Activated CD4-positive, alpha-beta T cell treated with anti-CD3 and anti-CD28 coated beads, Interleukin-2, amount 10 ng/mL, durations not matched to agents 7 days and 5 days (primary cell): Measurements from ENCODE around the gene GABRR1. TPM values are rescaled to one million over a fixed set of nuclear protein-coding genes. Genes with fewer than 3 reads are reported as not detected.
"Not testable (repeated sequence)": the region's sequence is repeated elsewhere in the genome, so short reads cannot be mapped to it uniquely, and the experiment has no call there.

ENCODE experiments used
- CTCF ChIA-PET: fragments of 350-600 bp; sonication (Branson Sonifier 250); formaldehyde crosslinking; loops from one replicate; lab custom pipeline; 2021; ENCODE audit warnings: antibody characterized with exemption; lab: Charles Lee
- POLR2A ChIA-PET: fragments of 350-600 bp; sonication (Branson Sonifier 250); formaldehyde crosslinking; loops from one replicate; lab custom pipeline; 2021; ENCODE audit warnings: antibody characterized with exemption; lab: Charles Lee
- DNase-seq: peaks from one replicate; pipeline ENCODE4 v3.0.0-alpha.2; 2020
- H3K27ac Mint-ChIP-seq: one replicate; pipeline ENCODE4 v1.8.0; 2021; ENCODE audit warnings: mild to moderate bottlenecking, moderate library complexity, mixed read lengths
- H3K27me3 Mint-ChIP-seq: one replicate; pipeline ENCODE4 v1.8.0; 2021; ENCODE audit warnings: mixed read lengths
- H3K36me3 Mint-ChIP-seq: one replicate; pipeline ENCODE4 v1.8.0; 2021; ENCODE audit warnings: low read depth, mixed read lengths
- H3K4me1 Mint-ChIP-seq: one replicate; pipeline ENCODE4 v1.8.0; 2021; ENCODE audit warnings: mixed read lengths
- H3K4me3 Mint-ChIP-seq: one replicate; pipeline ENCODE4 v1.8.0; 2021; ENCODE audit warnings: mild to moderate bottlenecking, moderate library complexity, mixed read lengths
- H3K9me3 Mint-ChIP-seq: one replicate; pipeline ENCODE4 v1.8.0; 2021; ENCODE audit warnings: mixed read lengths
- total RNA-seq, 2 experiments: library from RNA; stranded (reverse); gene quantifications; one replicate each; pipeline ENCODE4 v1.2.3, GENCODE V29; 2021

GABRR1 gene
- total RNA-seq, 2 experiments from 2014 or later: not detected

DNA sequence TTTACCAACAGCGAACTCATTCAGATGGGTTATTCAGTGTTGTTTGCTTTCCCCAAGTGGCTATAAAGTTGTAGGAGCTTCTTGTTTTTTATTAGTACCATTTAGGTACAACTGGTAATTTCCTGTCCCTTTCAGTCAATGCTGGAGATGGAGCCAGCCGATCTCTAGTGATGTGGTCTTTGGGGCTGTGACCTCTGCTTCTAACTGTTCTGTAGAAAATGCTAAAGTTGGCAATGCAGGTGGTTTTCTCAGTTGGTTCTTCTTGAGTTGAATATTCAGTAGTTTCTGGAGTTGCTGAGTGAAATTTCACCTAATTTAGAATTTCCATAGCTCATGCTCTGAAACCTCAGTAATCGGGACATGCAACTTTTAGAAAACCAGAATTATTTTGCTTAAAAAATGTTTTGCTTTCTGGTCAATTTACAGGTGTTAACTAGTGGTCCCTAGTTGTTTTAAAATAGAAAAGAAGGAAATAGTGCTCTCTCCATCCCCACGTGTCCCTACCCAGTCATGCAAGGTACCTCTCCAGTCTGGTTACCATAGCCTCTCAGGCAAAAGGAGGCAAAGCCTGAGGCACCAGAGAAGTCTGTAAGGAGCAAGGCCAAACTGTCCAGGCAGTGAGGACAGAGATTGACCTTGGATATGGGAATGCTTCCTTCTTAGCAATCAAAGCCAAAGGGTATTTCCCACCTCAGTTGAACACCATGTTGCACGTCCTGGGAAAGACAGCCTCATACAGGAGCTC lies 27.3 kb upstream of the GABRR1 start:
- peaks cover 23% of the 10 kb centered on the region for H3K4me1 Mint-ChIP-seq
- no peak for DNase-seq
- H3K27ac Mint-ChIP-seq: no peak overlapping the region
- ChIA-PET CTCF (interaction anchor here (0.6 kb wide), 1 partner anchor 65 kb away, joined by 3 read pairs; no protein-coding TSS in a partner anchor), POLR2A (no interaction called here)
- H3K4me3 Mint-ChIP-seq: no peak overlapping the region
- H3K27me3 Mint-ChIP-seq: peaks cover 20% of the 10 kb centered on the region
- no peaks in the 10 kb centered on the region for H3K9me3 Mint-ChIP-seq
- H3K36me3 Mint-ChIP-seq: no peaks in the 10 kb centered on the region

- POLR2A ChIA-PET: no interaction called here
- H3K36me3 Mint-ChIP-seq: no peaks in the 10 kb centered on the region
Observed at GRCh38 chr6:89243331-89243629, 26.1 kb upstream of the GABRR1 start.

GRCh38 chr6:89242574-89243330 lies 25.6 kb upstream of the GABRR1 start:
- peaks cover 23% of the 10 kb centered on the region for H3K27me3 Mint-ChIP-seq
- H3K9me3 Mint-ChIP-seq: no peaks in the 10 kb centered on the region
- no peaks in the 10 kb centered on the region for H3K36me3 Mint-ChIP-seq
- peak; percentile 11 for DNase-seq
- H3K27ac Mint-ChIP-seq: peak overlapping the region; percentile 4
- no peak overlapping the region for H3K4me3 Mint-ChIP-seq
- H3K4me1 Mint-ChIP-seq: peaks cover 27% of the 10 kb centered on the region
- CTCF ChIA-PET: interaction anchor here (0.6 kb wide), 1 partner anchor 1884 kb away, joined by 3 read pairs; no protein-coding TSS in a partner anchor
- POLR2A ChIA-PET: no interaction called here

More at GRCh38 chr6:89243331-89243629, 26.1 kb upstream of the GABRR1 start:
- no peak for DNase-seq
- Mint-ChIP-seq H3K9me3 (no peaks in the 10 kb centered on the region), H3K27me3 (peaks cover 21% of the 10 kb centered on the region), H3K27ac (no peak overlapping the region), H3K4me3 (no peak overlapping the region), H3K4me1 (peaks cover 27% of the 10 kb centered on the region)
- CTCF ChIA-PET: no interaction called here

- Mint-ChIP-seq H3K36me3 (no peaks in the 10 kb centered on the region), H3K9me3 (no peaks in the 10 kb centered on the region), H3K27me3 (peaks cover 24% of the 10 kb centered on the region), H3K27ac (no peak overlapping the region), H3K4me1 (peaks cover 27% of the 10 kb centered on the region), H3K4me3 (no peak overlapping the region)
- POLR2A ChIA-PET: no interaction called here
- peak; percentile 70 for DNase-seq
- CTCF ChIA-PET: interaction anchor here (0.8 to 1.6 kb wide), 2 partner anchors 27 to 47 kb away, joined by 4 to 6 read pairs; no protein-coding TSS in a partner anchor
Observed at GRCh38 chr6:89239338-89239737, 22.2 kb upstream of the GABRR1 start.

DNA sequence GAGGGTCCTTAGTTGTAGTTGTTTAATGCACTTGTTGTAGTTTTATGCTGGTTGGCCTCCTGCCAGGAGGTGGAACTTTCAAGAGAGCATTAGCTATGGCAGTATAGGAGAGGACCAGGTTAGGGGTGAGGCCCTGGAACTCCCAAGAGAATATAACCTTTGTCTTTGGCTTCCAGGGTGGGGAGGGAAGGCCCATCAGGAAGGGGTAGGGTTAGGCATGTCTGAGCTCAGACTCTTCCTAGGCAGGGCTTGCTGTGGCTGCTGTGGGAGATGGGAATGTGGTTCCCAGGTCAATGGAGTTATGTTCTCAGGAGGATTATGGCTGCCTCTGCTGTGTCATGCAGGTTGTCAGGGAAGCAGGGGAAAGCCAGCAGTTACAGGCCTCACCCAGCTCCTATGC lies 20.0 kb upstream of the GABRR1 start:
- POLR2A ChIA-PET: no interaction called here
- Mint-ChIP-seq H3K9me3 (no peaks in the 10 kb centered on the region), H3K27ac (no peak overlapping the region), H3K4me1 (peaks cover 20% of the 10 kb centered on the region), H3K27me3 (peaks cover 36% of the 10 kb centered on the region), H3K4me3 (no peak overlapping the region), H3K36me3 (no peaks in the 10 kb centered on the region)
- DNase-seq: no peak
- CTCF ChIA-PET: interaction anchor here (1.2 kb wide), 1 partner anchor 255 kb away, joined by 4 read pairs; no protein-coding TSS in a partner anchor

DNA sequence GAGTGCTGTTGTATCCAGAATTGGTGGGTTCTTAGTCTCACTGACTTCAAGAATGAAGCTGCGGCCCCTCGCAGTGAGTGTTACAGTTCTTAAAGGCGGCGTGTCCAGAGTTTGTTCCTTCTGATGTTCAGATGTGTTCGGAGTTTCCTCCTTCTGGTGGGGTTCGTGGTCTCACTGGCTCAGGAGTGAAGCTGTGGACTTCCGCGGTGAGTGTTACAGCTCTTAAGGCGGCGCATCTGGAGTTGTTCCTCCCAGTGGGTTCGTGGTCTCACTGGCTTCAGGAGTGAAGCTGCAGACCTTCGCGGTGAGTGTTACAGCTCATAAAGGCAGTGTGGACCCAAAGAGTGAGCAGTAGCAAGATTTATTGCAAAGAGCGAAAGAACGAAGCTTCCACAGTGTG lies 16.4 kb upstream of the GABRR1 start:
- H3K9me3 Mint-ChIP-seq, CTCF ChIA-PET, POLR2A ChIA-PET, H3K36me3 Mint-ChIP-seq, H3K4me1 Mint-ChIP-seq, DNase-seq: not testable (repeated sequence)
- peak overlapping the region; percentile 16 for H3K27ac Mint-ChIP-seq
- peak overlapping the region; percentile 43 for H3K4me3 Mint-ChIP-seq
- peaks cover 38% of the 10 kb centered on the region for H3K27me3 Mint-ChIP-seq

DNA sequence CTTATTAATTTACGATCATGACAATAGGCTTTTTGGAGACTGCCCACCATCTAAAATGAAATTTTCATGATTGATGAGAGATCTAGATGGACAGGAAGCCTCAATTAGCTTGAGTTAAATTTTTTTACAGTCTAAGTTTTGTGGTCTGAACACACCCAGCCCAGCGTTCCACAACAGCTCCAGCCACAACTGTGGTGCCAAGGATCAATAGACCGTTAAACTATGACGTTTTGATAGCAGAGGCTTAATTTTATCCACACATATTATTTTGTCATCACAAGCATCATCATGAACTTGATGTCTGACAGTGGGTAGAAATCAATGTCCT lies 5.5 kb upstream of the GABRR1 start:
- H3K27me3 Mint-ChIP-seq: peaks cover 8% of the 10 kb centered on the region
- peaks cover 7% of the 10 kb centered on the region for H3K9me3 Mint-ChIP-seq
- CTCF ChIA-PET: no interaction called here
- POLR2A ChIA-PET: no interaction called here
- no peaks in the 10 kb centered on the region for H3K36me3 Mint-ChIP-seq
- no peak overlapping the region for H3K4me3 Mint-ChIP-seq
- H3K4me1 Mint-ChIP-seq: no peaks in the 10 kb centered on the region
- no peak for DNase-seq
- no peak overlapping the region for H3K27ac Mint-ChIP-seq

GRCh38 chr6:89221971-89222711 lies 5.0 kb upstream of the GABRR1 start:
- CTCF ChIA-PET: no interaction called here
- H3K4me3 Mint-ChIP-seq: no peak overlapping the region

DNA sequence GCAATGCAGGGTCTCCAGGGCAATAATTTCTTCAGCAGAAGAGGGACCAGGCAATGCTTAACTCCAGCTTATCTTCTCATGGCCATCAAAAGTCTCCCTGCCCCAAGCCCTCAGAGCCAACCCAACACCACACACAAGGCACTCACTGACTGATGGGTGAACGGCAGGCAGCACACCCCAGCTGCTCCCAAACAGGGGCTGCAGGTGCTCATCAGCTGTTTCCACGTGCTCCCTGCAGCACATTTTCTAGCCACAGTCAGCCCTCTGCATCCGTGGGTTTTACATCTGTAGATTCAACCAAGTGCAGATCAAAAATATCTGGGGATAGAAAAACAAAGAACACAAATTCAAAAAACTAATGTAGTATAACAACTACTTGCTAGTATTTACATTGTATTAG lies 4.0 kb upstream of the GABRR1 start:
- peaks cover 7% of the 10 kb centered on the region for H3K9me3 Mint-ChIP-seq
- CTCF ChIA-PET: interaction anchor here (0.7 kb wide), 1 partner anchor 77 kb away, joined by 3 read pairs; no protein-coding TSS in a partner anchor
- no peak overlapping the region for H3K27ac Mint-ChIP-seq
- no peak overlapping the region for H3K4me3 Mint-ChIP-seq
- no peaks in the 10 kb centered on the region for H3K36me3 Mint-ChIP-seq
- no peak for DNase-seq
- H3K27me3 Mint-ChIP-seq: peaks cover 20% of the 10 kb centered on the region
- POLR2A ChIA-PET: no interaction called here
- H3K4me1 Mint-ChIP-seq: no peaks in the 10 kb centered on the region

More at GRCh38 chr6:89221971-89222711, 5.0 kb upstream of the GABRR1 start:
- Mint-ChIP-seq H3K27ac (no peak overlapping the region), H3K4me1 (no peaks in the 10 kb centered on the region), H3K36me3 (no peaks in the 10 kb centered on the region), H3K9me3 (peaks cover 7% of the 10 kb centered on the region), H3K27me3 (peaks cover 13% of the 10 kb centered on the region)
- no peak for DNase-seq
- POLR2A ChIA-PET: no interaction called here

- Mint-ChIP-seq H3K9me3 (no peaks in the 10 kb centered on the region), H3K36me3 (no peaks in the 10 kb centered on the region), H3K27ac (no peak overlapping the region), H3K4me1 (no peaks in the 10 kb centered on the region), H3K27me3 (peaks cover 39% of the 10 kb centered on the region), H3K4me3 (no peak overlapping the region)
- DNase-seq: no peak
- CTCF ChIA-PET: no interaction called here
- POLR2A ChIA-PET: no interaction called here
Observed at GRCh38 chr6:89216411-89216810, 747 bp downstream of the GABRR1 start.

DNA sequence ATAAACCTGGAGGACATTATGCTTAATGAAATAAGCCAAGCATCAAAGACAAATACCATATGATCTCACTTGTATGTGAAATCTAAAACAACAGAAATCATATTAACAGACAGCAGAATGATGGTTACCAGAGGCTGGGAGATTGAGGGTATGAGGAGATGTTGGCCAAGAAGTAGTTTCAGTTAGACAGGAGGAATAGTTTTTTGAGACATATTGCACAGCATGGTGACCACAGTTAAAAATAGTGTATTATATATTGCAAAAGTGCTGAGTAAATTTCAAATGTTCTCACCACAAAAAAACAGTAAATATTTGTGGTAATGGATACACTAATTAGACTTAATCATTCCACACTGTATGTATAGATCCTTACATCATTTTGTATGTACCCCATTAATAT lies 1.8 kb downstream of the GABRR1 start:
- Mint-ChIP-seq H3K27me3 (peaks cover 37% of the 10 kb centered on the region), H3K4me1 (no peaks in the 10 kb centered on the region), H3K4me3 (no peak overlapping the region), H3K9me3 (no peaks in the 10 kb centered on the region), H3K27ac (no peak overlapping the region), H3K36me3 (no peaks in the 10 kb centered on the region)
- no peak for DNase-seq
- POLR2A ChIA-PET: no interaction called here
- CTCF ChIA-PET: no interaction called here

DNA sequence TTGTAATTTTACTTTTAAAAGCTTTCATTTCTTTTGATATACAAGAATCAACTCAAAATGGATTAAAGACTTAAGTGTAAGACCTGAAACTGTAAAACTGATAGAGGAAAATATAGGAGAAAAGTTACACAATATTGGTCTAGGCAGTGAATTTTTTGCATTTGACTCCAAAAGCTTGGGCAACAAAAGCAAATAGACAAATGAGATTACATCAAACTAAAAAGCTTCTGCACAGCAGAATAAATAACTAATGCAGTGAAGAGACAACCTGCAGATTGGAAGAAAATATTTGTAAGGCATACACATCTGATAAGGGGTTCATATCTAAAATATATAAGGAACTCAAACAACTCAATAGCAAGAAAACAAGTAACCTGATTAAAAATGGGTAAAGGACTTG lies 3.0 kb downstream of the GABRR1 start:
- CTCF ChIA-PET: no interaction called here
- no peak for DNase-seq
- Mint-ChIP-seq H3K4me3 (no peak overlapping the region), H3K4me1 (no peaks in the 10 kb centered on the region), H3K27me3 (peaks cover 35% of the 10 kb centered on the region), H3K9me3 (no peaks in the 10 kb centered on the region), H3K36me3 (no peaks in the 10 kb centered on the region), H3K27ac (no peak overlapping the region)
- POLR2A ChIA-PET: no interaction called here

DNA sequence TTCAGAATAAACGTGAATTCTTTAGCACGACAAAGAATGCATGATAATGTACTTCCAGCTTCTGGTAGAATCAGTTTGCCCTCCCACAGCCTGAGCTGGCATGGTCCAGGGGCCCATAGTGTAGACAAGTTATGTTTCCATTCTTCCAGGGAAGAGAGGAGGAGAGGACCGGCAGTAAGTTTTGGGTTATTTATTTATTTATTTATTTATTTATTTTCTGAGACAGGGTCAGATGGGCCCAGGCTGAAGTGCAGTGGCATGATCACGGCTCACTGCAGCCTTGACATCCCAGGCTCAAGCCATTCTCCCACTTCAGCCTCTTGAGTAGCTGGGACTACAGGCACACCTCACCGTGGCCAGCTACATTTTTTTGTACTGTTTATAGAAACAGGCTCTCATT lies 4.7 kb downstream of the GABRR1 start:
- no peak for DNase-seq
- H3K27ac Mint-ChIP-seq: no peak overlapping the region
- CTCF ChIA-PET: interaction anchor here (0.9 kb wide), 2 partner anchors 10 to 27 kb away, joined by 3 to 4 read pairs; no protein-coding TSS in a partner anchor
- no peaks in the 10 kb centered on the region for H3K36me3 Mint-ChIP-seq
- H3K9me3 Mint-ChIP-seq: no peaks in the 10 kb centered on the region
- POLR2A ChIA-PET: no interaction called here
- no peaks in the 10 kb centered on the region for H3K4me1 Mint-ChIP-seq
- no peak overlapping the region for H3K4me3 Mint-ChIP-seq
- H3K27me3 Mint-ChIP-seq: peaks cover 31% of the 10 kb centered on the region
